HepG2 (cell line): Measurements from ENCODE around the gene BMI1. TPM values are rescaled to one million over a fixed set of nuclear protein-coding genes. Genes with fewer than 3 reads are reported as not detected.
A peak's percentile ranks its signal among the peaks of the same experiment; 100 is the strongest.

Source experiments
- ATAC-seq: fragments of 200-7000 bp; cut with Tn5 transposase; 3 replicates; pipeline ENCODE4 v1.9.1; 2020; ENCODE audit warnings: mild to moderate bottlenecking, moderate library complexity
- BruUV-seq: library from RNA; stranded (reverse); fragments of 400-500 nt; replicated peaks from 2 replicates; lab custom pipeline; 2021; lab: Mats Ljungman, UMichigan
- CTCF ChIA-PET: fragments of 300-600 bp; formaldehyde crosslinking; extraction: SDS; loops from one replicate; lab custom pipeline; 2021; ENCODE audit warnings: low total read pairs, inconsistent platforms, low intra/inter-chr PET ratio; lab: Yijun Ruan, JAX
- POLR2A ChIA-PET: fragments of 350-600 bp; sonication (Branson Sonifier 250); formaldehyde crosslinking; loops from one replicate; lab custom pipeline; 2020; ENCODE audit warnings: antibody characterized with exemption, inconsistent platforms; lab: Yijun Ruan, JAX
- DNase-seq: peaks from one replicate; pipeline ENCODE4 v3.0.0-alpha.2; 2015; ENCODE audit warnings: low spot score
- FAIRE-seq: peaks from 3 replicates; lab custom pipeline; 2011; peaks lifted over from hg19 to GRCh38; lab: Jason Lieb, UNC
- H2AFZ ChIP-seq: one replicate; pipeline ENCODE4 v1.6.1; 2011; ENCODE audit warnings: low read length, inconsistent platforms
- H3K27ac ChIP-seq: fragments of 300-600 bp; 3 replicates; pipeline ENCODE4 v1.8.0; 2011; ENCODE audit warnings: mixed run types, mild to moderate bottlenecking, mixed read lengths, low read length, inconsistent platforms; ENCODE audit not compliant: insufficient read depth; ENCODE audit errors: extremely low read length
- H3K27me3 ChIP-seq, 2 experiments: fragments of 200-600 bp in 1 of 2; 2 replicates in 1 of 2; 3 replicates in 1 of 2; pipeline versions ENCODE4 v1.6.0 to v1.8.0; 2011; ENCODE audit warnings: low read length in 2 of 2, mild to moderate bottlenecking in 2 of 2, moderate library complexity in 2 of 2, inconsistent platforms in 1 of 2; ENCODE audit not compliant: insufficient read depth in 2 of 2, control insufficient read depth in 1 of 2
- H3K36me3 ChIP-seq, 2 experiments: fragments of 200-600 bp in 1 of 2; replicated peaks in 1 of 2; 2 replicates in 1 of 2; 3 replicates in 1 of 2; pipeline versions ENCODE4 v1.5.1 to v1.8.0; 2011; ENCODE audit warnings: low read length in 2 of 2, inconsistent platforms in 1 of 2; ENCODE audit not compliant: insufficient read depth in 2 of 2, control insufficient read depth in 1 of 2
- H3K4me1 ChIP-seq: 2 replicates; pipeline ENCODE4 v1.5.1; 2012; ENCODE audit warnings: low read length, inconsistent platforms; ENCODE audit not compliant: insufficient read depth
- H3K4me2 ChIP-seq: 2 replicates; pipeline ENCODE4 v1.6.0; 2011; ENCODE audit warnings: low read depth, low read length, inconsistent platforms
- H3K4me3 ChIP-seq, 3 experiments: fragments of 200-600 bp in 1 of 3; sonication (generic), shearing (Covaris generic) in 1 of 3; replicated peaks in 1 of 3; 2 replicates each; pipeline ENCODE4 v1.5.1; 2011 to 2016; ENCODE audit warnings: low read length in 3 of 3, inconsistent platforms in 2 of 3, low read depth in 2 of 3, mild to moderate bottlenecking in 2 of 3, control low read depth in 1 of 3, mixed read lengths in 1 of 3; ENCODE audit not compliant: insufficient read depth in 1 of 3
- H3K79me2 ChIP-seq: one replicate; pipeline ENCODE4 v1.6.1; 2011; ENCODE audit warnings: low read length, inconsistent platforms; ENCODE audit not compliant: insufficient read depth
- H3K9ac ChIP-seq: 2 replicates; pipeline ENCODE4 v1.6.0; 2011; ENCODE audit warnings: mild to moderate bottlenecking, low read depth, low read length, inconsistent platforms; ENCODE audit not compliant: insufficient read depth
- H3K9me3 ChIP-seq: 2 replicates; pipeline ENCODE4 v1.5.1; 2012; ENCODE audit warnings: mild to moderate bottlenecking, low read length
- H4K20me1 ChIP-seq: 2 replicates; pipeline ENCODE4 v1.6.0; 2011; ENCODE audit warnings: inconsistent platforms, mild to moderate bottlenecking, low read length, moderate library complexity; ENCODE audit not compliant: insufficient read depth
- BHLHE40 ChIP-seq: IDR thresholded peaks from 2 replicates; pipeline ENCODE4 v1.6.1; 2011; ENCODE audit warnings: low read length, improper control_type of control experiment
- CEBPB ChIP-seq: IDR thresholded peaks from 2 replicates; pipeline ENCODE4 v1.6.1; 2011; ENCODE audit warnings: low read depth, low read length, improper control_type of control experiment, borderline replicate concordance
- GATA4 ChIP-seq: sonication (generic); IDR thresholded peaks from 2 replicates; pipeline ENCODE4 v1.6.1; 2016; ENCODE audit warnings: antibody characterized with exemption, low read depth, borderline replicate concordance
- GMEB2 ChIP-seq: IDR thresholded peaks from 2 replicates; pipeline ENCODE4 v1.6.1; 2016; ENCODE audit warnings: missing biosample characterization, missing genetic modification reagents, low read depth
- GTF2F1 ChIP-seq: fragments of 150-350 bp; IDR thresholded peaks from 2 replicates; pipeline ENCODE4 v1.6.1; 2014; ENCODE audit warnings: low read length
- HOXA9 ChIP-seq: sonication (generic); formaldehyde crosslinking; IDR thresholded peaks from 2 replicates; pipeline ENCODE4 v1.8.1; 2022; ENCODE audit warnings: missing genetic modification reagents, mild to moderate bottlenecking, moderate library complexity, borderline replicate concordance
- JUND ChIP-seq: sonication (generic); formaldehyde crosslinking; IDR thresholded peaks from 2 replicates; pipeline ENCODE4 v1.8.0; 2022; ENCODE audit warnings: mild to moderate bottlenecking, missing genetic modification reagents
- KLF9 ChIP-seq: IDR thresholded peaks from 2 replicates; pipeline ENCODE4 v1.6.1; 2016; ENCODE audit warnings: low read depth
- NBN ChIP-seq: fragments of 450-650 bp; conservative IDR thresholded peaks from 2 replicates; pipeline ENCODE4 v1.6.1; 2017
- NFIC ChIP-seq: IDR thresholded peaks from 2 replicates; pipeline ENCODE4 v1.6.1; 2012; ENCODE audit warnings: mild to moderate bottlenecking, low read length, inconsistent platforms
- PCBP2 ChIP-seq: fragments of 200-400 bp; formaldehyde crosslinking; optimal IDR thresholded peaks from 2 replicates; pipeline ENCODE3; 2018; ENCODE audit warnings: low read length, low read depth; ENCODE audit not compliant: poor library complexity, severe bottlenecking
- THAP11 ChIP-seq: IDR thresholded peaks from 2 replicates; pipeline ENCODE4 v1.6.1; 2016; ENCODE audit warnings: missing biosample characterization, missing genetic modification reagents
- ZBTB25 ChIP-seq: IDR thresholded peaks from 2 replicates; pipeline ENCODE4 v1.6.1; 2018; ENCODE audit warnings: missing genetic modification reagents
- ZBTB34 ChIP-seq: sonication (generic); formaldehyde crosslinking; IDR thresholded peaks from 2 replicates; pipeline ENCODE4 v1.8.0; 2022; ENCODE audit warnings: mild to moderate bottlenecking, missing genetic modification reagents
- ZNF10 ChIP-seq: sonication (generic); formaldehyde crosslinking; IDR thresholded peaks from 2 replicates; pipeline ENCODE4 v1.4.0; 2020; ENCODE audit warnings: mild to moderate bottlenecking, low read depth, missing genetic modification reagents, borderline replicate concordance
- ZNF572 ChIP-seq: sonication (generic); formaldehyde crosslinking; IDR thresholded peaks from 2 replicates; pipeline ENCODE4 v1.5.1; 2020; ENCODE audit warnings: mild to moderate bottlenecking, missing genetic modification reagents
- whole genome bisulfite sequencing: methylation state at CpG from one replicate; pipeline ENCODE4 v1.1.6; 2017; ENCODE audit warnings: low lambda C conversion rate; 5-methylcytosine and 5-hydroxymethylcytosine counted together
- in situ Hi-C: cut with HindIII; loops from 2 replicates; pipeline ENCODE4 v1.10.0; 2017; ENCODE audit warnings: low pct_unique_long_range_greater_than_20kb; ENCODE audit not compliant: extremely low pct_ligation_motif_present
- intact Hi-C: fragments of 100-400 bp; cut with micrococcal nuclease; formaldehyde crosslinking; loops from one replicate; pipeline ENCODE4 v1.10.0; 2022; ENCODE audit not compliant: unreplicated experiment
- polyA plus RNA-seq, 8 experiments: library from polyadenylated mRNA; depleted of rRNA in 3 of 8; stranded (reverse) in 7 of 8; unstranded in 1 of 8; fragments of >200 nt; fragmentation: Illumina TruSeq in 4 of 8; extraction: Trizol in 4 of 8; gene quantifications; 2 replicates each; pipeline versions ENCODE4 v1.2.1 to v1.2.3, GENCODE V29; 2011 to 2016; ENCODE audit warnings: low read depth in 4 of 8, missing spikeins in 1 of 8, mixed read lengths in 1 of 8; ENCODE audit not compliant: insufficient read depth in 1 of 8
- total RNA-seq, 5 experiments: library from RNA; depleted of rRNA; stranded (reverse); fragments of >200 nt; fragmentation: Illumina TruSeq; extraction: Trizol; gene quantifications; 2 replicates each; pipeline ENCODE4 v1.2.3, GENCODE V29; 2016; ENCODE audit warnings: low read depth in 1 of 5

BMI1 gene
- total and polyA plus RNA-seq, 2 of the 13 experiments (the other 11 are each of a cell fraction or from before 2014, with no cell fraction given): 30.5 to 44.0 TPM

DNA sequence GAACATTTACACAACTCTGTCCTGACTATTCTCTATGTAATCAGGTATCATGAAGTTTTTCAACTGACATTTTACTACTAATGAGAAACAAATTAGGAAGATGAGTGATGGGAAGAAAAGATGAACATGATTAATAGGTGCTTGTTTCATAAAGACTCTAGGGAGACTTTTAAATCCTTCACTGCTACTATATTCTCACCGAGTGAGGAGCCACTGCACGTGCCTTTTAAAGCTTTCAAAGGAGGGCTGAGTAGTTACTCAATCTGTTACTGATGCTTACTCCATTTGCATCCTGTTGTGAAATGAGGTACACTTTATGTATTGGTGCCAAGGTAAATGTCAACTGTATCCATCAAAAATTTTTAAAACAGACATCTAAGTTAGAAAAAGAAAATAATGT is 6.0 kb upstream of the BMI1 start:
- TF ChIP-seq HOXA9 (CRISPR knock-in tag): no peak
- no peak for TF ChIP-seq NBN
- TF ChIP-seq ZBTB25: no peak
- TF ChIP-seq NFIC: no peak
- TF ChIP-seq GTF2F1: no peak
- TF ChIP-seq THAP11 (CRISPR knock-in tag): no peak
- no peak for TF ChIP-seq GATA4
- TF ChIP-seq BHLHE40: 0 out of 2 replicates have a peak, but pooled peaks have one; percentile 56
- TF ChIP-seq ZNF10: no peak
- TF ChIP-seq JUND: no peak
- peak; percentile 17; the same call in 1 of the 2 replicates for TF ChIP-seq CEBPB
- TF ChIP-seq ZBTB34 (CRISPR knock-in tag): no peak
- TF ChIP-seq GMEB2 (CRISPR knock-in tag): no peak
- no peak for TF ChIP-seq ZNF572 (CRISPR knock-in tag)
- no peak for TF ChIP-seq PCBP2
- TF ChIP-seq KLF9 (CRISPR knock-in tag): no peak
- Histone ChIP-seq H3K27ac (no peak overlapping the region), H3K9ac (no peak overlapping the region), H3K79me2 (peaks cover 10% of the 10 kb centered on the region), H3K4me2 (no peak overlapping the region), H3K27me3 (peaks cover 0 to 16% of the 10 kb centered on the region in 2 experiments; a peak in 2 of 5 replicates), H3K36me3 (no peaks in the 10 kb centered on the region), H2AFZ (no peak overlapping the region), H4K20me1 (no peaks in the 10 kb centered on the region), H3K9me3 (no peaks in the 10 kb centered on the region), H3K4me3 (no peak overlapping the region), H3K4me1 (peaks cover 31% of the 10 kb centered on the region)
- intact Hi-C loops: loop anchor here (5.0 kb wide), 1 partner anchor 122 kb away; no protein-coding TSS in a partner anchor
- in situ Hi-C loops: loop anchor here (10.0 to 25.0 kb wide), 3 partner anchors 310 to 803 kb away; partner anchors contain the start of genes DNAJC1 and PIP4K2A
- ChIA-PET CTCF (no interaction called here), POLR2A (interaction anchor here (2.9 kb wide), 1 partner anchor 10 kb away, joined by 15 read pairs; no protein-coding TSS in a partner anchor)
- ATAC-seq (no peak), FAIRE-seq (no peak), DNase-seq (no peak)
- 0% methylated on average over 2 of the region's 2 CpGs for WGBS
- BruUV-seq: no TSS peak
